NT2/D1 (cell line): ENCODE data around the gene BCAT1.

Experiments
- SUZ12 ChIP-seq: IDR thresholded peaks from 2 replicates; pipeline ENCODE4 v1.6.1; 2011; ENCODE audit not compliant: insufficient read length, insufficient read depth; ENCODE audit errors: extremely low read depth
- ZNF274 ChIP-seq: IDR thresholded peaks from 2 replicates; pipeline ENCODE4 v1.6.1; 2011; ENCODE audit warnings: mild to moderate bottlenecking, low read depth, low read length

GRCh38 chr12:24964342-24964741, 15.4 kb upstream of the BCAT1 start:
- TF ChIP-seq ZNF274 (no peak), SUZ12 (no peak)
